ENCODE results near the gene TEAD4. TPM values are rescaled to one million over a fixed set of nuclear protein-coding genes. Genes with fewer than 3 reads are reported as not detected.

TEAD4 gene
- total RNA-seq, 1 donor, result 22.0 TPM

- no peak for DNase-seq (ENCODE audit: low read depth)
- TF ChIP-seq, protein P1, sequence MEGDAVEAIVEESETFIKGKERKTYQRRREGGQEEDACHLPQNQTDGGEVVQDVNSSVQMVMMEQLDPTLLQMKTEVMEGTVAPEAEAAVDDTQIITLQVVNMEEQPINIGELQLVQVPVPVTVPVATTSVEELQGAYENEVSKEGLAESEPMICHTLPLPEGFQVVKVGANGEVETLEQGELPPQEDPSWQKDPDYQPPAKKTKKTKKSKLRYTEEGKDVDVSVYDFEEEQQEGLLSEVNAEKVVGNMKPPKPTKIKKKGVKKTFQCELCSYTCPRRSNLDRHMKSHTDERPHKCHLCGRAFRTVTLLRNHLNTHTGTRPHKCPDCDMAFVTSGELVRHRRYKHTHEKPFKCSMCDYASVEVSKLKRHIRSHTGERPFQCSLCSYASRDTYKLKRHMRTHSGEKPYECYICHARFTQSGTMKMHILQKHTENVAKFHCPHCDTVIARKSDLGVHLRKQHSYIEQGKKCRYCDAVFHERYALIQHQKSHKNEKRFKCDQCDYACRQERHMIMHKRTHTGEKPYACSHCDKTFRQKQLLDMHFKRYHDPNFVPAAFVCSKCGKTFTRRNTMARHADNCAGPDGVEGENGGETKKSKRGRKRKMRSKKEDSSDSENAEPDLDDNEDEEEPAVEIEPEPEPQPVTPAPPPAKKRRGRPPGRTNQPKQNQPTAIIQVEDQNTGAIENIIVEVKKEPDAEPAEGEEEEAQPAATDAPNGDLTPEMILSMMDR (IDR thresholded peaks at IDR 0.05; ENCODE audit: insufficient read depth, low read depth, low read length), result no peak
- H3K4me3 ChIP-seq (ENCODE audit: low read depth, low read length), result no peak overlapping the region
These were observed 79.0 kb downstream of the TEAD4 start for GRCh38 chr12:3038166-3038565.

DNA sequence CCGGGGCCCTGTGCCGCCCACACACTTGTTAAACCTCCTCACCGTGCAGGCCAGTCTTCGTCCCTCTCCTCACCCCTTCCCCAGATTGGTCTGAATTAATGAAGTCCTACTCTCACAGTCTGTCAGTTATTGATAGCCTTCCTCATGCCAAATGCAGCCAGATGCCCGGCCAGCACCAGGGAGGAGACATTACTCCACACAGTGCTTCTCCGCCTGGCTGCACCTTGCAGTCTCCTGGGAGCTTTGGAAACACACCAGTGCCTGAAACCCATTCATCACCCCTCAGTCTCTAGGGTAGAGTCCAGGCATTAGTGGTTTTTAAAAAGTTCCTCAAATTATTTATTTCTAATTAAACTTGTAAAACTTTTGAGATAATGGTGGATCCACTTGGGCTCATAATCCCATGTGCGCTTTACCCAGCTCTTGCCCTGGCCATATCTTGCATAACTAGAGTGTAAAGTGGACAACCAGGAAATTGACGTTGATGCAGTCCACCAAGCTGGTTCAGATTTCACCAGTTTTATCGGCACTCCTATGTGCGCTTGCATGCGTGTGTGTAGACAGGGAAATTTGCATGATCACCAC lies 79.8 kb downstream of the TEAD4 start:
- no peak overlapping the region for H3K4me3 ChIP-seq (ENCODE audit: low read depth, low read length)

DNA sequence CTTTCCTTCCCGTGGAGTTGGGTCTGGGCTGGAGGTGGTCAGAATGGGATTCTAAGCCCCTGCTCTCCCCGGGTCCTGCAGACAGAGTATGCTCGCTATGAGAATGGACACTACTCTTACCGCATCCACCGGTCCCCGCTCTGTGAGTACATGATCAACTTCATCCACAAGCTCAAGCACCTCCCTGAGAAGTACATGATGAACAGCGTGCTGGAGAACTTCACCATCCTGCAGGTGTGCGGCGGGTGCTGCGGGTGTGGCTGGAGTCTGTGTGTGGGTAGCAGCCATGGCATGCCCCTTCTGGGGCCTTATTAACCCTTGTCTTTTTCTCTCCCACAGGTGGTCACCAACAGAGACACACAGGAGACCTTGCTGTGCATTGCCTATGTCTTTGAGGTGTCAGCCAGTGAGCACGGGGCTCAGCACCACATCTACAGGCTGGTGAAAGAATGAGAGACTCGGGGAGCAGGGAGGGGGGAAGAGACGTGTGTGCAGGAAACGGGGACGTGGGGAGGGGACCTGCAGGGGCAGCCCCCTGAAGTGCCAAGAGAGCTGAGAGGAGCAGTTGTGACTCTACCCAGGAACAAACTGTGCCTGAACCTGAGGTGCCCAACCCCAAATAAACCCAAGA lies 80.9 kb downstream of the TEAD4 start:
- no peak overlapping the region for H3K4me3 ChIP-seq (ENCODE audit: low read depth, low read length)
- no peak for DNase-seq (ENCODE audit: low read depth)
- TF ChIP-seq, protein P1 (IDR thresholded peaks at IDR 0.05; ENCODE audit: insufficient read depth, low read depth, low read length), result no peak

More for the DNA sequence above, 79.8 kb downstream of the TEAD4 start:
- TF ChIP-seq, protein P1 (IDR thresholded peaks at IDR 0.05; ENCODE audit: insufficient read depth, low read depth, low read length), result no peak
- DNase-seq (ENCODE audit: low read depth), result no peak

GRCh38 chr12:3040663-3041544 lies 81.7 kb downstream of the TEAD4 start:
- H3K4me3 ChIP-seq (ENCODE audit: low read depth, low read length), result no peak overlapping the region
- TF ChIP-seq, protein P1 (IDR thresholded peaks at IDR 0.05; ENCODE audit: insufficient read depth, low read depth, low read length), result no peak
- no peak for DNase-seq (ENCODE audit: low read depth)

DNA sequence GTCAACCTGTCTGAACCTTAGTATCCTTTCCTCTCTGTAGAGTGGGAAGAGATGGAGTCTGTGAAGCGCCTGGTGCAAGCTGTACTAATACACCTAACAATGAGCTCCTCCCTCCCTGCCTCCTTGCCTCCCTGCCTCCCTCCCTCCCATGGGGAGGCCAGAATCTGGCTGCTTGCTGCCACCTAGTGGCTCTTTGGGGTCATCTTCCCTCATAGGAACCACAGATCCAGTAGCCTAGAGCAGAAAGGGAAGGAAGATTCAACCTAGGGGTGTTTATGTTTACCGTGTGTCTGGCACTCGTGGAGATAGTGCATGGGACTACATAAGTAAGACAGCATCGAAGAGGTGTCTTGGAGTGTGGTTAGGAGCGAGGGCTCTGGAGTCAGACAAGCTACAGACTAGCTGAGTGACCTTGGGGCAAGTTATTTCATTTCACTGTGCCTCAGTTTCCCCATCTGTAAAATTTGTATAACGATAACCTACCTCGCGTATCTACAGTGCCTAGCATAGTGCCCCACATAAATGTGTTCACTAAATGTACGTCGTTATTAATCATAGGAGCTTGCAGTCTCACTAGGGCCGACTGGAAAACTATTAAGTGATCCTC lies 82.5 kb downstream of the TEAD4 start:
- peak; percentile 74 for DNase-seq (ENCODE audit: low read depth)
- no peak overlapping the region for H3K4me3 ChIP-seq (ENCODE audit: low read depth, low read length)
- TF ChIP-seq, protein P1 (IDR thresholded peaks at IDR 0.05; ENCODE audit: insufficient read depth, low read depth, low read length), result peak; percentile 76

- H3K4me3 ChIP-seq (ENCODE audit: low read depth, low read length), result no peak overlapping the region
- DNase-seq (ENCODE audit: low read depth), result no peak
- TF ChIP-seq, protein P1 (IDR thresholded peaks at IDR 0.05; ENCODE audit: insufficient read depth, low read depth, low read length), result no peak
These were observed 83.2 kb downstream of the TEAD4 start for GRCh38 chr12:3042394-3042793.

All from fibroblast of villous mesenchyme (primary cell).